ENCODE data around the gene CDCA7L.

Gene CDCA7L

DNA sequence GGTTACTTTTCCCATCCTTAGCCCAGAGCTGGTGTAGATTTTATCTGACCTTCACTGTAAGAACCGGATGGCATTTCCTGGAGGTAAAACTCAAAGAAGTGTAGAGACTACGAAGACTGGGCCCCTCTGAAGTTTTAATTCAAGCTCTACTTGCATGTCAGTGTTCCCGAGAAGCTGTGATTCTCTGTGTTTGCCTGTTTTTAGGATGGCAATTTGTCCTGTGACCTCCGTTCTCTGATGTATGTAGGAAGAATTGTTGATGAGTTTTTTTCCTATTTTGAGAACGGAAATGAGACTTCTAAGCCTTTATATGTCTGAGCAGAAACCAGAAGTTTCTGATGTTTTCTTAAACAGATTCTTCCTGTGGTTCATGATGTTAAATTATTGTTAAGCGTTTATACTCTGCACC lies 94.1 kb downstream of the CDCA7L start:
- Histone ChIP-seq H3K27me3 (ENCODE audit: low read length) (no peaks in the 10 kb centered on the region), H3K4me2 (ENCODE audit: low read depth, low read length, poor library complexity, severe bottlenecking) (no peak overlapping the region)
- TF ChIP-seq, protein P1, sequence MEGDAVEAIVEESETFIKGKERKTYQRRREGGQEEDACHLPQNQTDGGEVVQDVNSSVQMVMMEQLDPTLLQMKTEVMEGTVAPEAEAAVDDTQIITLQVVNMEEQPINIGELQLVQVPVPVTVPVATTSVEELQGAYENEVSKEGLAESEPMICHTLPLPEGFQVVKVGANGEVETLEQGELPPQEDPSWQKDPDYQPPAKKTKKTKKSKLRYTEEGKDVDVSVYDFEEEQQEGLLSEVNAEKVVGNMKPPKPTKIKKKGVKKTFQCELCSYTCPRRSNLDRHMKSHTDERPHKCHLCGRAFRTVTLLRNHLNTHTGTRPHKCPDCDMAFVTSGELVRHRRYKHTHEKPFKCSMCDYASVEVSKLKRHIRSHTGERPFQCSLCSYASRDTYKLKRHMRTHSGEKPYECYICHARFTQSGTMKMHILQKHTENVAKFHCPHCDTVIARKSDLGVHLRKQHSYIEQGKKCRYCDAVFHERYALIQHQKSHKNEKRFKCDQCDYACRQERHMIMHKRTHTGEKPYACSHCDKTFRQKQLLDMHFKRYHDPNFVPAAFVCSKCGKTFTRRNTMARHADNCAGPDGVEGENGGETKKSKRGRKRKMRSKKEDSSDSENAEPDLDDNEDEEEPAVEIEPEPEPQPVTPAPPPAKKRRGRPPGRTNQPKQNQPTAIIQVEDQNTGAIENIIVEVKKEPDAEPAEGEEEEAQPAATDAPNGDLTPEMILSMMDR (IDR thresholded peaks at IDR 0.05; ENCODE audit: insufficient read depth, low read length, poor library complexity, severe bottlenecking), result no peak
- no peak for TF ChIP-seq EZH2phosphoT487 (conservative IDR thresholded peaks at IDR 0.05; ENCODE audit: low read length)

More for the DNA sequence above, 94.1 kb downstream of the CDCA7L start:
- H3K9ac ChIP-seq (ENCODE audit: low read length), result no peak overlapping the region
- no peak overlapping the region for H2AFZ ChIP-seq (ENCODE audit: low read depth, low read length, severe bottlenecking)
- H3K79me2 ChIP-seq (ENCODE audit: insufficient read depth, low read length), result no peaks in the 10 kb centered on the region
- H3K36me3 ChIP-seq (ENCODE audit: low read length), result no peaks in the 10 kb centered on the region
- H3K9me3 ChIP-seq (ENCODE audit: insufficient read depth, low read length), result no peaks in the 10 kb centered on the region
- H3K9me2 ChIP-seq (replicated peaks; ENCODE audit: insufficient read depth, low read length), result no peaks in the 10 kb centered on the region
- H3F3A ChIP-seq (ENCODE audit: insufficient read depth), result no peaks in the 10 kb centered on the region
- no peaks in the 10 kb centered on the region for H4K20me1 ChIP-seq (ENCODE audit: low read depth, low read length)
- H3K27ac ChIP-seq (ENCODE audit: low read depth, low read length), result no peak overlapping the region
- H3K4me3 ChIP-seq (ENCODE audit: insufficient read depth, low read length, poor library complexity, severe bottlenecking), result no peak overlapping the region
